Activated CD8-positive, alpha-beta memory T cell treated with anti-CD3 and anti-CD28 coated beads, Interleukin-2, amount 50 U/mL, for 1 hour (primary cell): ENCODE results near the gene TIGD1.
"Not testable (repeated sequence)": the region's sequence is repeated elsewhere in the genome, so short reads cannot be mapped to it uniquely, and the experiment has no call there.

Source experiments
- DNase-seq: peaks from one replicate; pipeline ENCODE4 v3.0.0-alpha.2; 2020; ENCODE audit errors: extremely low read depth

The TIGD1 gene

DNA sequence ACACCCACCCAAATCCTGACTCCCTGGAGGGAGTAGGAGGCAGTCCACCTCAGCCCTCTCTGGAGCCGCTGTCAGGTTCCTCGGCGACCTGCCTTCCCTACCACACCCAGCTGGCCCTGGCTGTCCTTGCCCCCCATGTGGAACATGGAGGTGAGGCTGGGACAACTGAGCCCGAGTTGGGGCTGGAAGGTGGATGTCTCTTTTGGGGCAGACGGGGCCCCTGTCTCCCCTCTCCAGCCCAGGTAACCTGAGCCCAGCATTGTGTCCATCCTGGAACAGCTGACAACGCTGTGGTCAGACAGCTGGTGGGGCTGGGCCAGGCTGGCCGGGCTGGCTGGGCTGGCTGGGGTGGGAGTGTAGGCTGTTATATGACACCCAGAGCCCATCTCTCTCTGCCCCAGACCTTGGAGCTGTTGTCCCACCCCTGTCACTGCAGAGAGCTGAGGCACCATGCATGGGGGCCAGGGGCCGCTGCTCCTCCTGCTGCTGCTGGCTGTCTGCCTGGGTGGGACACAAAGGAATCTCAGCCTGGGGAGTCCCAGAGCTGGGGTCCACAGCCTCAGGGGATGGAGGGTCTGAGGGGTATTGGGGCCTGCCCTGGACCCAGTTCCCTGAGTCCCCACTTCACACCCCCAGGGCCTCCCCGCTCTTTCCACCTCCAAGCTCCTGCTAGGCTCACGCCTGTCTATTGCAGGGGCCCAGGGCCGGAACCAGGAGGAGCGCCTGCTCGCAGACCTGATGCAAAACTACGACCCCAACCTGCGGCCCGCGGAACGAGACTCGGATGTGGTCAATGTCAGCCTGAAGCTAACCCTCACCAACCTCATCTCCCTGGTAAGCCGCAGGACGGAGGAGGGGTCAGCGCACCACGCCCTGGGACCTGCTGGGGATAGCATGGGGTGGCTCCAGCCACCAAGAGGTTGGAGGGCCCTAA lies 10.8 kb downstream of the TIGD1 start, which contains the start of gene CHRNG:
Gene CHRNG, plus strand, starts transcription at position 395 of the 934 bp plus-strand sequence. Its CDS starts 56 bp downstream, at position 451.
- no peak for DNase-seq

DNA sequence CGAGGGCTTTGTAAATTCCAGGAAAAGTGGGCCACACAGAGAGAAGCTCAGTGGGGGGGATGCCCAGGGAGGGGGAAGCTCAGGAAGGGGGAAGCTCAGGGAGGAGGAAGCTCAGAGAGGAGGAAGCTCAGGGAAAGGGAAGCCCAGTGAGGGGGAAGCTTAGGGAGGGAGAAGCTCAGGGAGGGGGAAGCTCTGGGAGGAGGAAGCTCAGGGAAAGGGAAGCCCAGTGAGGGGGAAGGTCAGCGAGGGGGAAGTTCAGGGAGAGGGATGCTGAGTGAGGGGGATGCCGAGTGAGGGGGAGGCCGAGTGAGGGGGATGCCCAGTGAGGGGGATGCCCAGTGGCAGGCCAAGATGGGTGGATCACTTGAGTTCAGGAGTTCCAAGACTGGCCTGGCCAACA lies 11.7 kb downstream of the TIGD1 start:
- no peak for DNase-seq

DNA sequence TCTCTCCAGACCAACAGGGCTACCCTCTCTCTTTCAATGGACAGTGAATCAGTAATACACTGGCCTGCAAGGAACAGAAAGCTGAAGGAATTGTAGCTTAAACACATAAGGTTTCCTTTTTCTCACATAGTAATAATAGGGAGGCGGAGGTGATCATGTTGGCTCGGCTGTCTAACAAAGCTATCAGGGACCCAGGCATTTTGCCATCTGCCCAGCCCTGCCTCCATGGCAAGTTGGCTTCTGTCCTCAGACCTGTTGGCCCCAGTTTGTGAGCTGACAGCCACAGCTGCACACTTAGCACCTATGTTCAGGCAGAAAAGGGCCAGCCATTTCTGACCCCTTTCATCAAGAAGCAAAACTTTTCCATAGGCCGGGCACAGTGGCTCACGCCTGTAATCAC lies 12.9 kb downstream of the TIGD1 start:
- no peak for DNase-seq

DNA sequence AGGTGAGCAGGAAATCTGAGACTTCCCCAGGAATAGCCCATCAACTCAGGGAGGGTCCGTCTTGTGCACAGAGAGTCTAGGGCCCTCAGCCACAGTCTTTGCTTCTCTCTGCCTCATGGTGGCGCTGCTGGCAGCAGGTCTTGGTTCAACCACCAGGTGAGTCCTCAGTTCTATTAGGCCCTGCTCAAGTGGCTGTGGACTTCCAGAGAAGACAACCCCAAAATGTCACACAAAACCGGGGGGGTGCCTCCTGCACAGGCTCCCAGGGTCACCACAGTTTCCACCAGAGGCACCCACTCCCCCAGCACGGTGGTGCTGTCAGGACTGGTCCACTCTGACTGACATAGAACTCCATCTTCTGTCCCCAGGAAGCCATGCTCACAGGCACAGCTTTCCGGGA lies 13.3 kb downstream of the TIGD1 start:
- no peak for DNase-seq

DNA sequence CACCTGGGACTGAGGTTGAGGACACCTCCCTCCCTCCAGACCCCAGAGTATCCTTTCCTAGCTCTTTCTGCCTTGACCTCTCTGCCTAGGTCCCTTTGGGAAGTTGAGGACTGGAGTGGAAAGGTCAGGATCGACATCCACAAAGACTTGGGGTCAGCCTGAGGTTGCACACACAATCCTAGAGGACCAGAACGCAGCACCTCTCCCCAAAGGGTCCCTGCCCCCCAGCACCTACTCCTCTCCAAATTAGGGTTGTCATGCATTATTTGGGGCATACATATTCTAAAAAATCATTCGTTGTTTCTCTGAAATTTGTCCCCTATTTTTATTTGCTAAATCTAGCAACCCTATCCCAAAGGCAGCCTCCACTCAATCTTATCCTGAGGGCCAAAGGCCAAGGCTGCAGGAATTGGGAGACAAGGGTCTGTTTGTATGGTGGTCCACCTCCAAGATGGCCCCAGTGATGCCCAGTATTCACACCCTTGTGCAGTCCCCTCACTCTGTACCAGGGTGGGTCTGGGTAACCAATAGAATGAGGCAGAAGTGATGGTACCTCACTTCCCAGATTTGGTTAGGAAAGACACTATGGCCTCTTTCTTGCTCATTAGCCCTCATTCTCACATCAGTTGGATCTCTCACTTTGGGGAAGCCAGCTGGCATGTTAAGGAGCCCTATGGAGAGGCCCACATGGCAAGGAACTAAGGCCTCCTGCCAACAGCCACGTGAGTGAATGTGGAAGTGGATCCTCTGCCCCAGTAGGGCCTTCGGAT lies 14.4 kb downstream of the TIGD1 start:
- no peak for DNase-seq

DNA sequence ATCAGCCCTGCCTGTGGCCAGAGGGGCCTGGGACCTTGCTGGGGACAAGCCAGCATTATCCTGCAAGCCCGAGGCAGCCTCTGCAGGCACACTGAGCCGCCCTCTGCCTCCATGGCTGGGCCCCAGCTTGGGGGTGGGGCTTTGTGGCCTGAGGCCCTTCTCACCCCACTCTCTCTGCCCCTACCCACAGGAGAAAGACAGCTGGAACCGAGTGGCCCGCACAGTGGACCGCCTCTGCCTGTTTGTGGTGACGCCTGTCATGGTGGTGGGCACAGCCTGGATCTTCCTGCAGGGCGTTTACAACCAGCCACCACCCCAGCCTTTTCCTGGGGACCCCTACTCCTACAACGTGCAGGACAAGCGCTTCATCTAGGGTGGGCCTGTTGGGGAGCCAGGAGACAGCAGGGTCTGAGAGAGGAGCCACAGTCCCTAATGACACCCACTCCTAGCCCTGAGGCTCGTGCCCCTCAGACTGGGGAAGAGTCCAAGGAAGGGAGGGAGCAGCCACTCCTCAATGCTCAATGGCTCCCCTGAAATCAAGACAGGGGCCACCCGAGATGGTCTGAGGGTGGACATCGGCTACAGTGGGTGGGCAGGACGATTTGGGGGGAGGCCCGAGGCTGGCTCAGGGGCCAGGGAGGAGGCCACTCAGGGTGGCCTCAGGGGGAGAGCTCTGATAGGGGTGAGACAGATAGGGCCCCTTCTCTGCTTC lies 15.3 kb downstream of the TIGD1 start:
- DNase-seq, result no peak

DNA sequence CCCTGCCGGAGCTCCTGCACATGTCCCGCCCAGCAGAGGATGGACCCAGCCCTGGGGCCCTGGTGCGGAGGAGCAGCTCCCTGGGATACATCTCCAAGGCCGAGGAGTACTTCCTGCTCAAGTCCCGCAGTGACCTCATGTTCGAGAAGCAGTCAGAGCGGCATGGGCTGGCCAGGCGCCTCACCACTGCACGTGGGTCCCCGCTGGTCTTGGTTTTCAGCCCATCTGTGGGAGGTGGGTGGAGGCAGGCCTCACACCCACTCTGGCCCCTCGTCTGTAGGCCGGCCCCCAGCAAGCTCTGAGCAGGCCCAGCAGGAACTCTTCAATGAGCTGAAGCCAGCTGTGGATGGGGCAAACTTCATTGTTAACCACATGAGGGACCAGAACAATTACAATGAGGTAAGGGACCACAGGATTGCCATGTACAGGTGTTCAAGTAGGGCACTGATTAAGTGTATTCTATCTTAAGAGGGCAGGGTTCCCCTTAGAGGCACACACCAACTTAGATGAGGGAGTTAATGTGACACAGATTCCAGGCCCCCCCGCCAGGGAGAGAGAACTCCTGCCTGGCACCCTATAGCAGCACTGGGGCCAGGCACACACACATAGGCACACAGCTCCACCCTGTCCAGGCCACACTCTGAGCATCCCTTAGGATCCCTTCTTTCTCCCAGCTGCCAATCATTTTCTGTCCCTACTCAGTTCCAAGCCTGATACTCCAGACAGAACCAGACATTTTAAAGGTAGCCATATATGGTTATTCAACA lies 16.2 kb downstream of the TIGD1 start:
- no peak for DNase-seq

DNA sequence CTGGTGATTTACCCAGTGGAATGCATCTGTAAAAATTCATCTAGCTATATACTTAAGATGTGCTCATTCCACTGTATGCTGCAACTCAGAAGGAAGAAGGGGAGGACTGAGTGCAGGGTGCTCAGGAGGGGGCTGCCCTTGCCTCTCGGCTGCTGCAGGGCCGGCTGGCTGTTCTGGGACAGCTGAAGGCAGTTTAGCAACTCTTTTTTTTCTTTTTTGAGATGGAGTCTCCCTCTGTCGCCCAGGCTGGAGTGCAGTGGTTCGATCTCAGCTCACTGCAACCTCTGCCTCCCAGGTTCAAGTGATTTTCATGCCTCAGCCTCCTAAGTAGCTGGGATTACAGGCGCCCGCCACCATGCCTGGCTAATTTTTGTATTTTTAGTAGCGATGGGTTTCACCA lies 17.5 kb downstream of the TIGD1 start:
- DNase-seq, result not testable (repeated sequence)

DNA sequence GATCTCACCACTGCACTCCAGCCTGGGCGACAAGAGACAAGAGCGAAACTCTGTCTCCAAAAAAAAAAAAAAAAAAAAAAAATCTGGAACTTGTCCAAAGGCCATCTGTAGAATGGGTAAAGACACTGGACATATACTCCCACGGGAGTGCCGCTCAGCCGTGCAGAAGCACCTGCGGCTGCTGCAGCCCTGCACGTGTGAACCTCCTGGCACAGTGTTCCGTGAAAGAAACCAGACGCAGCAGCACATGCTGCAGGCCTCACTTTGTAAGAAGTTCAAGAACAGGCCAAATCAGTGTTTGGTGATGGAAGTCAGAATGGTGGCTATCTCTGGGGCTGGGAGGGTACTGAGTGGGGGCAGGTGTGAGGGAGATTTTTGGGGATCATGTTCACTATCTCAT lies 17.9 kb downstream of the TIGD1 start:
- no peak for DNase-seq

DNA sequence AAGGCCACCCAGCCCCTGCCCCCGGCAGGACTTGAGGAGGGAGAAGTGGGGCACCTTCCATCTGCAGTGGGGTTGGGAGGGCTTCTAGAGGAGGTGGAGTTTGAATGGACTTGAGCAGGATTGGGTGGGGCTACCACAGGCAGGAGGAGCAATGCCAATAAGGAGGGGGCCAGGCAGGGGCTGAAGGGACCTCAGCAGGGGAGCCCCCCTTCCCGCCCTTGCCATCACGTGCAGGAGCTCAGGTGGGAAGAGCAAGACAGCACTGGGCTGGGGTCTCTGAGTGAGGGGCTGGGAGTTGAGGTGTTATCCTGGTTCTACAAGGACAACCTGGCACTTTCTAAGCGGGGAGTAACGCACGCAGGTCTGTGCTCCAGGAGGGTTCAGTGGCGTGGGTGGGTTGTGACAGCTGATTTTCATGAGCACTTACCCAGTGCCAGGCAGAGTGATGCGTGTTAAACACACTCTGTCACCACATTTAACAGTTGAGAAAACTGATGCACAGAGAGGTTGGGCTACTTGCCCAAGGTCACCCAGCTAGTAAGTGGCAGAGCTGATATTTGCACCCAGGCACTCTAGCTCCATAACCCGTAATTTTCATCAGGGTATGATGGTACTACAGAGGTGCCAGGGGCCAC lies 19.6 kb downstream of the TIGD1 start:
- DNase-seq, result no peak

DNA sequence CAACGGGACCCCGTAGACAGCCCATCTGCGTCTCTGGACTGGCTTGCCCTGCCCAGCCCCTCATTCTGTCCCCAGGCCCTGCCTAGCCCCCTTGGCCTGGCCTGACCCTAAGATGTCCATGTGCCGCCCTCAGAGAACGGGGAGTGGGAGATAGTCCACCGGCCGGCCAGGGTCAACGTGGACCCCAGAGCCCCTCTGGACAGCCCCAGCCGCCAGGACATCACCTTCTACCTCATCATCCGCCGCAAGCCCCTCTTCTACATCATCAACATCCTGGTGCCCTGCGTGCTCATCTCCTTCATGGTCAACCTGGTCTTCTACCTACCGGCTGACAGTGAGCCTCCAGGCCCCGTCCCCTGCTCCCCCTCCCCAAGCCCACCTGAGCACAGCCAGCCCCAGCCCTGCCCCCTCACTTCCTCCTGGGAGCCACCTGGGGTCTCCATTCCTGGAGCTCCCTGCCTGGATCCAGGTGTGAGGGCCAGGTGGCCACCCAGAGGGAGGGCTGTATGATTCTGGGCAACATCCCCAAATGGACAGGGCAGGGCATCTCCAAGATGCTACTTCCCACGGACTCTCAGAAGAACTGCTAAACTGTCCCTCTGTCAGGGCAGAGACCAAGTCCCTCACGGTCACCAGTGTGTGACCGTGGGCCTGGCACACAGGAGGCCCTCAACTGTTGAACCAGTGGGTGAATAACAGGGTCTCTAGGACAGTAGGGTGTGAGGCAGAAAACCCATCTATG lies 20.4 kb downstream of the TIGD1 start:
- no peak for DNase-seq

DNA sequence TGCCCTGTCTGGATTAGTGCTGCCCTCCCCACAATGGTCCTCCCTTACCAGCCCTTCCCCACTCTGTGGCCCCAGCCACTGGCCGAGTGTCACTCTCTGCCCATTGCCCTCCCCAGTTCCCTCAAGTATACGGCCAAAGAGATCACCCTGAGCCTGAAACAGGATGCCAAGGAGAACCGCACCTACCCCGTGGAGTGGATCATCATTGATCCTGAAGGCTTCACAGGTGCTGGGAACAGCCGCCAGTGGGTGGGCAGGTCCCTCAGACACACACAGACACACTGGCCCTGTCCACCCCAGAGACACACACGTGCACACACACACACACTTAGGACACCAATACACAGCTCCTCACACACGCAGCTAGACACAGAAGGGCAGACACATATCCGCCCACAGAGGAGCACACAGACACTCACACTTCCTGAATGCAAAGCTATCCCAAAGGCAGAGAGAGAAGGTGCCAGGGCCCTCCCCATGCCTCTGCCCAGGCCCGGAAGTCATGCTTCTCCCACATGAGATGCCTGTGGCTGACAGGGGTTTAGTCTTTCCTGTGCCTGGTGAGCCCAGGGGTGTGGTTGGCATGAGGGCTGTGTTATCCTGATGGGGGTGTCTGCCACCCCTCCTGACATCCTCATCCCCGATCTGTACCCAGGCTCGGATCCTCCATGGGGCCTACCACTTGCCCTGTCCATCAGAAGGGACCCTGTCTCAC lies 21.5 kb downstream of the TIGD1 start:
- no peak for DNase-seq

DNA sequence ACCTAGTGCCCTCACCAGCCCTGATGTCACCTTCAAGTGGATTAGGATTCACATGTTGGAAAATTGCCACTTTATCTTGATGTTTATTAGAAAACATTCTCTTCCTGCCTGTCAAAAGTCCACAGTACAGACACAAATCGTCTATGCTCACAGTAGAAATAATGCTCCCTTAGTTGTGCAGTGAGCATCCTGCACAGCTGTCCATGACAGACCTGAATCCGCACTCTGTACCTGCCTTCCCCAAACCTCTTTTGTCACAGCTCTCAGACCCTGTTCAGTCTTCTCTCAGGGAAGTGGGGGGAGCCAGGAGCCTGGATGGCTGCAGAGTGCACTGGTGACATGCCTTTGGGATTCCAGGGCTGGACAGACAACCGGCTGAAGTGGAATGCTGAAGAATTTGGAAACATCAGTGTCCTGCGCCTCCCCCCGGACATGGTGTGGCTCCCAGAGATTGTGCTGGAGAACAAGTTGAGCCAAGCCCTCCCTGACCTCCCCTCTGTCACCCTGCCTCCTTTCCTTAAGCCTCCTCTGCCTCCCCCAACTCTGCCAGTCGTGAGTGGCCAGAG lies 22.4 kb downstream of the TIGD1 start:
- no peak for DNase-seq

DNA sequence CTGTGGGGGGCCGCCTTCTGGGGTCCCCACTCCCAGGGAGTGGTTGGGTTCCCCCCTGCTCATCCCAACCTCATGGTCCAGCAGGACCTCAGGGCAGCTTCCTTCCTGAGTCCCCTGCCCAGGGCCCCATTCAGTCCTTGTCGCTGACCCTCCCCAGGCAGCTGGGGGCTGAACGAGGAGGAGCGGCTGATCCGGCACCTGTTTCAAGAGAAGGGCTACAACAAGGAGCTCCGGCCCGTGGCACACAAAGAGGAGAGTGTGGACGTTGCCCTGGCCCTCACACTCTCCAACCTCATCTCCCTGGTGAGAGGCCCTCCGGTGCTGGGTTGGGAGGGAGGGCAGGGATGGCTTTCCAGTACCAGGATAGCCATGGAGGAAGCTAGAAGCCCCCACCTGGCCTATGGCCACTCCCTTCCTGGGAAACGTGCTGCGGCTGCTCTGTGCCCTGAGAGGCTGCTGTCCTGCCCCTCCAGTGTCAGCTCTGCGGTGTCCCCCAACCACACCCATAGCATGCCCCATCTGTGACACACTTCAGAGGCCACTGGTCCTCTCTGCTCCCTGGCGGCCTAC lies 23.9 kb downstream of the TIGD1 start:
- no peak for DNase-seq

DNA sequence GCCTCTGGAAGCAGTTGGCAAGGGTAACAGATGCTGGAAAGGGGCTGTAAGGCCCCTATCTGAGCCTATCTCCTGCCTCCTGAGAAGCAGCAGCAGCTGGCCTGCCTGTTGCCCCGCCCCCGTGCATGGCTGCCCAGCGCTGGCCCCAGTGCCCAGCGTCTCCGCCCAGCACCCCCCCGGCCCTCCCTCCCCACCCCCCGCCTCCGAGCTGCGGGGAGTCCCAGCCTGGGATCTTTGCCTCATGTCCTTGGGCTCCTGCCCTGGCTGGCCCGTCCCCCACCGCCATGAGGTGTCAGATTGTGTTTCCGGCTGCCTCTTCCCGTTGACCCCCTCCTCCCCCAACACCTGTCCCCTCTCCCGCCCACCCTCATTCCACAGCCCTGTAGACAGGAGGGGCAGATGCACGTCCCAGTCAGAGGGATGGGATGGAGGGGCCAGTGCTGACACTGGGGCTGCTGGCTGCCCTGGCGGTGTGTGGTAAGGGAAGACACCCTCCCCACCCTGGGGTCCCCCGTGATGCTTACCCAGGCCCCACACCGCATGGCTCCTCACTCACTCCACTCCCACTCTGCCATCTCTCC lies 24.5 kb downstream of the TIGD1 start, which contains the start of gene CHRND:
Gene CHRND, plus strand, starts transcription at position 370 of the 581 bp plus-strand sequence. Its CDS starts 56 bp downstream, at position 426.
- DNase-seq, result no peak

DNA sequence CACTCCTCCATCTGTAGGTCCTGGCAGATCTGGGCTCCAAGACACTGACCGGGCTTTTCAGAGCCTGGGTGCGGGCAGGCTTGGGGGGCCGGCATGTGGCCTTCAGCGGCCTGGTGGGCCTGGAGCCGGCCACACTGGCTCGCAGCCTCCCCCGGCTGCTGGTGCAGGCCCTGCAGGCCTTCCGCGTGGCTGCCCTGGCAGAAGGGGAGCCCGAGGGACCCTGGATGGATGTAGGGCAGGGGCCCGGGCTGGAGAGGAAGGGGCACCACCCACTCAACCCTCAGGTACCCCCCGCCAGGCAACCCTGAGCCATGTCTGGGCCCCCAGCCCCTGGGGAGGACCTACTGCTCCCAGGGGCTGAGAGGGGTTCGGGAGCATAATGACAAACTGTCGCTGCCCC lies 25.2 kb downstream of the TIGD1 start:
- no peak for DNase-seq

DNA sequence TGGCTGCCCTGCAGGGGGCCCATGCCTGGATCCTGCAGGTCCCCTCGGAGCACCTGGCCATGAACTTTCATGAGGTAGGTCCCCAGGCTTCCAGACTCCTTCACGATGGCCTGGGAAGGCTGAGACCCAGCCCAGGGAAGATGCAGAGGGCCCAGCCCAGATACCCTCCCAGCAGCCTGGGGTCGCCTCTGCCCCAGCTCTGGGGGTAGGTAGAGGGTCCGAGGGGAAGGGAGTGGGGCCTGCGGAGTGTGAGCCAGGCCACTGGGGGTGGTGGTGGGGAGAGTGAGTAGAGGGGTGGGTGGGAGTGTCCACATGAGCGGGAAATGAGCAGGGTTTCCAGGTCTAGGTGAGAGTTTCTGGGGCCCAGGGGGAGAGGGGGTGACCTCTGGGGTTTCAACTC lies 25.6 kb downstream of the TIGD1 start:
- DNase-seq, result no peak
